Activated CD4-positive, alpha-beta T cell treated with anti-CD3 and anti-CD28 coated beads, Interleukin-2, amount 10 ng/mL, durations not matched to agents 24 days and 14 days (primary cell): ENCODE data around the gene SORCS2. TPM values are rescaled to one million over a fixed set of nuclear protein-coding genes. Genes with fewer than 3 reads are reported as not detected.

Experiments
- DNase-seq: peaks from one replicate; pipeline ENCODE4 v3.0.0; 2022
- H3K27ac Mint-ChIP-seq: one replicate; pipeline ENCODE4 v1.8.0; 2022; ENCODE audit warnings: mild to moderate bottlenecking, mixed read lengths
- H3K27me3 Mint-ChIP-seq: one replicate; pipeline ENCODE4 v1.8.0; 2022; ENCODE audit warnings: mixed read lengths
- H3K36me3 Mint-ChIP-seq: one replicate; pipeline ENCODE4 v1.8.0; 2022; ENCODE audit warnings: low read depth, mild to moderate bottlenecking, mixed read lengths
- H3K4me1 Mint-ChIP-seq: one replicate; pipeline ENCODE4 v1.8.0; 2021; ENCODE audit warnings: mixed read lengths
- H3K4me3 Mint-ChIP-seq: one replicate; pipeline ENCODE4 v1.8.0; 2022; ENCODE audit warnings: mild to moderate bottlenecking, moderate library complexity, mixed read lengths
- H3K9me3 Mint-ChIP-seq: one replicate; pipeline ENCODE4 v1.8.0; 2021; ENCODE audit warnings: mixed read lengths
- intact Hi-C: fragments of 100-400 bp; cut with micrococcal nuclease; formaldehyde crosslinking; loops from one replicate; pipeline ENCODE4 v1.15.1; 2023
- total RNA-seq: library from RNA; stranded (reverse); gene quantifications from 2 replicates; pipeline ENCODE4 v1.2.3, GENCODE V29; 2022

Gene SORCS2
- total RNA-seq, 1 donor from 2014 or later: not detected

DNA sequence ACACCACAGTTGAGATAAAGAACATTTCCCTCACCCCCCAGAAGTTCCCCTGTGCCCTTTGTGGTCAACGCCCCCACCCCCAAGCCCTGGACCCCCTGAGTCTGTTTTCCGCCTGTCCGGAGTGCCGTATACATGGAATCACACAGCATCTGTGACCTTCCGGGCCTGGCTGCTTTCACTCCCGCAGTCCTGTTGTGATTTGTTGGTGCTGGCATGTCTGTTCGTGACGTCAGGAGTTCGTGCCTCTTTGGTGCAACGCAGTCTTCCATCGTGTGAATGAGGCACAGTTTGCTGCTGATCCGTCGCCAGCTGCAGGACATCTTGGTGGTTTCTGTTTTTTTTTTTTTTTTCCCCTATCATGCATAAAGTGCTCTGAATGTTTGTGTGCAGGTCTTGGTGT is 180.3 kb downstream of the SORCS2 start:
- no peaks in the 10 kb centered on the region for H3K36me3 Mint-ChIP-seq

DNA sequence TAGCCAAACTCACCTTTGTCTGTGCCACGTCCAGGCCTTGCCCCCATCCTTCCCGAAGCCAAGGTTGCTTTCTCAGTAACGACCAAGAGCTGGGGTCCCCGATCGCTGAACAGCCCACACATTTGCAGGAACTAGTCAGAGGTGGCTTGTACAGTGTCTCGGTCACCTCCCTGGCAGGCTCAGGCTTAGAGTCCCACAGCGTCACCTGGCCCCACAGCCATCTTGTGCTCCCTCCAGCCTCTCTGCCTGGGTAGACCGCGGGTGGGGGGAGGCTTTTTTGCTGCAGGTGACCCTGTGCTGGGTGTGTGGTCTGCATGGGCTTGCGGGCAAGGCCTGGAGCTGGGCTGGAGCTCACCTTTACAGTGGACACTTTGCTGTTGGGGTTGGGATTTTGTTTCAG is 182.2 kb downstream of the SORCS2 start:
- Mint-ChIP-seq H3K4me1 (no peaks in the 10 kb centered on the region), H3K4me3 (no peak overlapping the region), H3K9me3 (no peaks in the 10 kb centered on the region), H3K27me3 (peaks cover 9% of the 10 kb centered on the region), H3K36me3 (no peaks in the 10 kb centered on the region), H3K27ac (no peak overlapping the region)
- intact Hi-C loops: no loop called here
- DNase-seq: no peak

More for the DNA sequence above, 180.3 kb downstream of the SORCS2 start:
- Mint-ChIP-seq H3K9me3 (no peaks in the 10 kb centered on the region), H3K4me1 (no peaks in the 10 kb centered on the region), H3K27ac (no peak overlapping the region), H3K27me3 (peaks cover 9% of the 10 kb centered on the region), H3K4me3 (no peak overlapping the region)
- intact Hi-C loops: no loop called here
- DNase-seq: no peak

DNA sequence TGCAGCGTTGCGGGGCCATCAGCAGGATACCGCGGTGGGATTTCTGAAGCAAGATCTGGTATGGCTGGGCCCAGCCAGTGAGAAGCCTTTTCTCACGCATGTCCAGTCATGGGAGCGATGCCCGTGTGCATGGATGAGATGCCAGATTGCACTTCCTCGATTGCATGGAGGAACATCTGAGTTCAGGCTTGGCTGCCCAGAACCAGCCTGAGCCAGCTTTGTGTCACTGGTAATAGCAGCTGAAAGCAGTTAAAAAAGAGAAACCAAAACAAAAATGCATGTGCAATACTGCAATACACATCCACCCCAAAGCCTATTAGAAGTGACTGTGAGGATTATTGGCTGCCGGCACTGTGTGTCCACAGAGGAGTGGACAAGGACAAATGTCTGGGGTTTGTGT is 183.1 kb downstream of the SORCS2 start:
- Mint-ChIP-seq H3K9me3 (no peaks in the 10 kb centered on the region), H3K4me3 (no peak overlapping the region), H3K27me3 (peaks cover 9% of the 10 kb centered on the region), H3K27ac (no peak overlapping the region), H3K36me3 (no peaks in the 10 kb centered on the region), H3K4me1 (no peaks in the 10 kb centered on the region)
- no peak for DNase-seq
- intact Hi-C loops: no loop called here

DNA sequence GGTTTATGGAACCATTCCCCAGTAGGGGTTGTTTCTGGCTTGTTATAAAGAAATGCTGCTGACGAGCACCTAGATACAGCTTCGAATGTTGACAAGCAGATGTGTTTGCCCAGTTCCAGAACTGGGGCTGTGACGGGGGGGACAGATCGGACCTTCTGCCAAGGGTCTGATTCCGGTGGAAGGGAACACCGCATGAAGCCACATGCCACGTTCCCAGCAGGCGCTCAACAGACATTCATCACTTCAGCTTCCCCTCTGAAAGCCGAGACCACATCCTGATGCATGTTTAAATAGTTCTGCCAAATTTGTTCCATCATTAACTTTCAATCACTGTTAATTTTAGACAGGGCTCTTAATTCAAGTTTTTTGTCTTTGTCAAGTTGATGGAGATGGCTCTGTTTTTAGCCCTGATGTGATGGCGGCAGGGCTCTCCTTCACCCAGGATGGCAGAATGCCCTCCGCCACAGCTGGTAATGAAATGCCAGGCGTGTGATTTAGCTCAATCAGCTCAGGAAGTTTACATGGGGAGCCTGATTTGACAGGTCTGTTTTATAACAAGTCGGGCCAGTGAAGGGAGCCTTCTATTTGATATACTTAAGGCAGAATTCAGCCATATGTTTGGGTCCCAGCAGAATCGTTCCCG is 185.0 kb downstream of the SORCS2 start:
- intact Hi-C loops: no loop called here
- Mint-ChIP-seq H3K4me3 (no peak overlapping the region), H3K9me3 (no peaks in the 10 kb centered on the region), H3K27ac (no peak overlapping the region), H3K36me3 (no peaks in the 10 kb centered on the region), H3K27me3 (peaks cover 9% of the 10 kb centered on the region), H3K4me1 (no peaks in the 10 kb centered on the region)
- no peak for DNase-seq

DNA sequence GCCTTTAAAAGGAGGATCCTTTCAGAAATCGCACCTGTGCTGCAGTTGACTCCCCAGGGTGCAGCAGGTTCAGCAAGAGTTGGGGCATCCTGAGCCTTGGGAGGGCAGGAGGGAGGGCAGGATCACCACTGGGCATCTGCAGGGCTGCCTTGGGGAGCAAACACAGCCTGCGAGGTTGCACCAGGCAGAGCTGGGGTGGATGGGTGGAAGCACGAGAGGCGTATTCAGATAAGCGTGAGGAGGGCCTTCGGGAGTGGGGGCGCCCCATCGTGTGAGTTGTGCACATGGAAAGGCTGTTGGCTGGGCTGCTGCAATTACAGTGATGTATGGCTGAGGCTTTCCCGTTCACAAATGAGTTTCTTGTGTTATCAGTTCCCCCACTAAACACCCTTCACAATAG is 186.8 kb downstream of the SORCS2 start:
- Mint-ChIP-seq H3K9me3 (no peaks in the 10 kb centered on the region), H3K4me1 (no peaks in the 10 kb centered on the region), H3K4me3 (no peak overlapping the region), H3K27ac (no peak overlapping the region), H3K36me3 (no peaks in the 10 kb centered on the region), H3K27me3 (peaks cover 9% of the 10 kb centered on the region)
- no peak for DNase-seq
- intact Hi-C loops: no loop called here

DNA sequence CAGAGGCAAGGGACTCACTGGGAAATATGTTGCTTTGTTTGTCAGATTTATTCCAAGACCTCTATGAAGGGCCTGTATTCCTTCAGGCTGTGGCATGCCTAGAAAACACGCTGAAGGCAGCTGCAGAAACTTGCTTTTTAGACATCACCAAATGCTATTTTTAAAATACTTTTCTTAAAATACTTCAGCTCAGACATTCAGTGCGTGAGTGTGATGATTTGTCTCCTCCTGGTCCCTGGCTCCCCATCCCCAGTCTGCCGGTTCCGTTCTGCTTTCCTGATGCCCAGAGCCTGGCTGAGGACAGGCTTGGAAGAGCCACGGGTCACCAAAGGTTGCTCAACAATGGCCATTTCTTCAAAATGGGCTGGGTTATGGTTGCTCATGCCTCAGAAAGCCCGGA is 187.4 kb downstream of the SORCS2 start:
- Mint-ChIP-seq H3K36me3 (no peaks in the 10 kb centered on the region), H3K9me3 (no peaks in the 10 kb centered on the region), H3K27me3 (peaks cover 9% of the 10 kb centered on the region), H3K4me1 (no peaks in the 10 kb centered on the region), H3K27ac (no peak overlapping the region), H3K4me3 (no peak overlapping the region)
- intact Hi-C loops: no loop called here
- DNase-seq: no peak

DNA sequence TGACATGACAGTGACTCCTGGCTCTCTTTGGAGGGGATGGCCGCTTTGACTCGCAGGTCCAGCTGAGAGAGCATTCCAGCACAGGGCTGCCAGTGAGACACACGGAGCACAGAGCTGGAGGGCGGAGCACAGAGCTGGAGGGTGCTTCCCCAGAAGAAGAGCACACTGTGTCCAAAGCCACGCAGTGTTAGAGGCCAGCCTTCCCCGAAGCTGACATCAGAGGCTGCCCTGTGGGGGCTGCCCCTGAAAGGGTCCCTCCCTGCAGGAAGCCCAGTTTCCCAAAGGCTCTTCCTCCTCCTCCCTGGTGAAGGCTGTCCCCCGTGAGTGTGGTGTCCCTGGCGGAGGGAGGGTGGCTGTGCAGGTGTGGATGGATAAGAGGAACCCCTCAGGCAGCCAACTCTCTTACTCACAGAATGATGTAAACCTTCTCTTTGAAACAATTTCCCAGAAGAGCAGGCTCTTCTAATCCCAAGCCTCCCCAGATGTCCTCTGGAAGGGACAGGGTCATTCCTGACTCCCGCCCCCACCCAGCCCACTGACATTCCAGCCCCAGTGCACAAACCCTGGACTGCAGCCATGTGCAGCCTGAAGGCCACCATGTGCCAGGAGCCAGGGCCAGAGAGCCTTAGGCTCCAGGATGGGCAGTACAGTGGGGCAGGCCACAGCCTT is 189.0 kb downstream of the SORCS2 start:
- Mint-ChIP-seq H3K4me1 (no peaks in the 10 kb centered on the region), H3K9me3 (peaks cover under 1% of the 10 kb centered on the region), H3K4me3 (no peak overlapping the region), H3K27ac (no peak overlapping the region), H3K27me3 (peaks cover 8% of the 10 kb centered on the region), H3K36me3 (no peaks in the 10 kb centered on the region)
- intact Hi-C loops: no loop called here
- DNase-seq: no peak

DNA sequence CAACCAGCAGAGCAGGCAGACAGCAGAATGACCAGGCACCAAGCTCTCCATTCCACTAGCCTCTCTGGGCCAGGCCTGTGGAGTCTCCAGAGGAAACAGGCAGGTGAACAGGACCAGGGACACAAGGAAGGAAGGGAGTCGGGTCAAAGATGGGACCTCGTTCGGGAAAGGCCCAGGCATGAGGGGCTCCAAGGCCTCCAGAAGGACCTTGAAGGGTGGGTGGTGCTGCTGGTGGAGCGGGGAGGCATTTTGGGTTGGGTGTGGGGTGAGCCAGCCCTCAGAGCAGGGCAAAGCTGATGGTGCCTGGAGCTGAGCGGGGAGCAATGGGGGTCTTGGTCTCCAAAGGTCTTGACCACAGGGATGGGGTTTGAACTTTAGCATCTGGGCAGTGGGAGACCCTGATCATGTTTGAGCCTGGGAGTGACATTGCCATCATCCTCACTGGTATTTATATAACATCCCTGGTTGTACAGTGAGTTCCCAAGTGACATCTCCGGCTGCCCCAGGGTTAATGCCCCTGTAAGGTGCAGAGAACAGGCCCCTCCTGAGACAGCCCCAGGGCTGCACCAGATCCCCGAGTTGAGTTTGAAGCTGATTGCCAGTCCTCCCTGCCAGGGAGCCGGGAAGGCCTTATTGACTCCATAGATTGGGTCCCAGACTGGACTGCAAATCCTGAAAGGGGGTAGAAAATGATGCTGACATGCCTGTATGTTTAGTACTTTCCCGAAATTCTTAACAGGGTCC is 189.7 kb downstream of the SORCS2 start:
- no peak overlapping the region for H3K27ac Mint-ChIP-seq
- H3K4me3 Mint-ChIP-seq: no peak overlapping the region
- intact Hi-C loops: no loop called here
- no peaks in the 10 kb centered on the region for H3K36me3 Mint-ChIP-seq
- H3K27me3 Mint-ChIP-seq: peaks cover 4% of the 10 kb centered on the region
- no peak for DNase-seq
- no peaks in the 10 kb centered on the region for H3K4me1 Mint-ChIP-seq
- H3K9me3 Mint-ChIP-seq: peaks cover 3% of the 10 kb centered on the region

DNA sequence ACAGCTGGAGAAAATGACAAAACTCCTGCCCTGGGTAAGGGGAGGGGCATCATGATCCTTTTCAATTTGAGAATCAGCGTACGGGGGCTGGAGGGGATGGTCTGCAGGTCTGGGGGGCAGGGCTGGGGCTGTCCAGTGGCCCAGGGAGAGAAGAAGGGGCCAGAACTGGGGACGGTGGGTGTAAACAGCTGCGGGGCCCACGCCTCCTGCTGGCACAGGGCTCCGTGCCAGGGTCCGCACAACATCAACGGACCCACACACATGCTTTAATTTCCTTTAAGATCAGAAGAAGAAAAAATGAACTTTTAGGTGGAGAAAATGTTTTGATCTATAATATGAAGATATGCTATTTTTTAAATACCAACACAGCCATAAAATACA is 190.3 kb downstream of the SORCS2 start:
- Mint-ChIP-seq H3K9me3 (peaks cover 7% of the 10 kb centered on the region), H3K36me3 (no peaks in the 10 kb centered on the region), H3K27ac (no peak overlapping the region), H3K27me3 (peaks cover under 1% of the 10 kb centered on the region), H3K4me1 (no peaks in the 10 kb centered on the region), H3K4me3 (no peak overlapping the region)
- intact Hi-C loops: no loop called here
- no peak for DNase-seq

DNA sequence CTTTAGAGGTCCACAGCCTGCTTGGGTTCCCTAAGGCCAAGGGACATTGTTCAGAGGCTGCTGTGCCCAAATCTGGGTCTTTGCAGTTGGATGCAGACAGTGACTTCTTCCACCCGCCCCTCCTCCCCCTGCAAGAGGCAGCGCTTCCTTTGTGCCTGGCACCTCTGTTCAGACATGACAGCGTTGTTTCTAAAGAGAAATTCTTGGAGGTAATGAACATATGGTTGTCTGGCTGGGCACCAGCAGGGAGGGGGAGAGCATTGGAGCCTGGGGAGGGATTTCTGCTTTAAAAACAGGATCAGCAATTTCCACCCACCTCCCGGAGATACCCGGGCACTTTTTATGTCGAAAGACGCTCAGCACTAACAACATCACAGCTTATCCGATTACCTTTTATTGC is 190.9 kb downstream of the SORCS2 start:
- Mint-ChIP-seq H3K27ac (no peak overlapping the region), H3K27me3 (no peaks in the 10 kb centered on the region), H3K4me3 (no peak overlapping the region), H3K4me1 (no peaks in the 10 kb centered on the region), H3K9me3 (peaks cover 11% of the 10 kb centered on the region), H3K36me3 (no peaks in the 10 kb centered on the region)
- no peak for DNase-seq
- intact Hi-C loops: no loop called here

DNA sequence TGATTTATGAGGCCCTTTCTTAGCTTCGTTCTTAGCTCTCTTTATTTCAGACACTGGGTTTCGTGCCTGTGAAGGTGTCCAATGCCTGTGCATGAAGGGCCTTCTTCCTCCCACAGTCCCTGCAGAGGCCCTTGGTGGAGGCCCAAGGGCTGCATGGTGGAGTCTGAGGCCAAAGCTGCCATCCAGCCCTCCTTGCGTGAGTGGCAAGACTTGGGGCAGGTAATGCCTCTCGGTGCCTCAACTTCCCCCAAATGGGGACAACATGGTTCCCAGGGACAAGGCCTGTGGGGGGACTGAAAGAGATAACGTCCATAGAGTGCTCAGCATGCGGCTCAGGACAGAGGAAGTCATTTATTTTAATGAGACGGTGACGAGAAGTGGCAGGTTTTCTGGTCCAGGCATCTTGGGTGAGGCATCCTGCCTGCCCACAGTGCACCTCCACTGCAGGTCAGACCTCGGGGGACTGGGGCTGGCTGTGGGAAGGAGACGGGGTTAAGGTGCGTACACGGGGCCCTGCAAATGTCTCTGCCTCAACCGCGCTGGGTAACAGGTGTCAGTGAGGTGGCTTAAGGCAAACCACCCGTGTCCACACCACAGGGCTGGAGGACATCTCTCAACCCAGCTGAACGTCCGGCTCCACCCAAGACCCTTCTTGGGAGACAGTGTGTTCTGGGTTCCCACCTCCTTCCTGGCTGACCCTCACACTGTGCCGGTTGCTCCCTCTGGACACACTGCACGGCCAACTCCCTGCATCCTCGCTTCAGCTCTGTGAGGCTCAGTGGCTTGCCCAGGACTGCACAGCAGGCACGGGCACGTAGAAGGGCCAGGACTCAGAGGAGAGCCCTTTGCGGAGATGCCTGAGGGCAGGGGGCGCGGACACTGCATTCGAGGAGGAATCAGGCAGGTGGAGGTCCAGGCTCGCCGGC is 191.9 kb downstream of the SORCS2 start:
- Mint-ChIP-seq H3K36me3 (no peaks in the 10 kb centered on the region), H3K27ac (no peak overlapping the region), H3K4me1 (no peaks in the 10 kb centered on the region), H3K27me3 (no peaks in the 10 kb centered on the region), H3K4me3 (no peak overlapping the region), H3K9me3 (peaks cover 11% of the 10 kb centered on the region)
- intact Hi-C loops: no loop called here
- DNase-seq: no peak

DNA sequence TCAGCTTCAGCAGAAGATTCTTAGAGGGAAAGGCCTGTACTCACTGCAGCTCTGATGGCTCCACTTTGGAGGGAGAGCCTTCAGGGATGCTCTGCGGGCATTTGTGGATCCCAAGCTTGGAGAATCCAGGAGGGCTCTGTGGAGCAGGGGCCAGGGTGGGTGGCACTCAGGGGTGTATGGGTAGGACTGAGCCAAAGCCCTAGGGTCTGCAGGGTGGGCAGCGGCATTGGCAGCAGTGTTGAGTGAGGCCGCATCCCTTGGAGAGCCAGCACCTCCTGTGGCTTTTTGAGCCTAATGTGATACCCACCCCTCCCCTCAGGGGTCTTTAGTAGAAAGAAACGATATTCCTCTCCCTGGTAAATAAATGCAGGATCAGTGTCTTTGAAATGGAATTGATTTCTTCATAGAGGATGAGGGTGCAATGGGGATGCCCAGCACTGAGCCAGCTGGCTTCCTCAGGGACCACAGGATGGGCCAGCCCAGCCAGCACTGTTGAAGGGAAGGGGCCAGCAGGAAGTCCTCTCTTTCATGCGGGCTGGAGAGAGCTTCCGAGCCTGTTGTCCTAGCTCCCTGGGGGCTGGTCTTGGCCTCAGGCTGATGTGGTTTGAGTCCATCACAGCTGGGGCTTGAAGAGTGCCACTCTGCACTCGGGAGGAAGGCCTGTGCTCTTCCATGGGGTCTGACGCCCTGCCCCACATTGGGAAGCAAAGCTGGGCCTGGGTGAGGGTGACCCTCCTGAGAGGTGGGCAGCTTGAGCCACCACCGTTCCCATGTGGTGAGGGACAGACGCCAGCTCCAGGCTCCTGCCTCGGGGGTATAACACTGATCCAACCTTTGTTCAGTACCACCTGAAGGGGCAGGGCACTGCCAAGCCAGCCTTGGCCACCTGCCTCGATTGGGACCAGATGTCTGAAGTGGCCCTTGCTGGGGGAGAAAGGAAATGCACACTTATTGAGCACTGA is 192.9 kb downstream of the SORCS2 start:
- H3K9me3 Mint-ChIP-seq: peaks cover 11% of the 10 kb centered on the region
- no peak for DNase-seq
- no peaks in the 10 kb centered on the region for H3K36me3 Mint-ChIP-seq
- no peaks in the 10 kb centered on the region for H3K4me1 Mint-ChIP-seq
- H3K27me3 Mint-ChIP-seq: no peaks in the 10 kb centered on the region
- intact Hi-C loops: no loop called here
- no peak overlapping the region for H3K4me3 Mint-ChIP-seq
- H3K27ac Mint-ChIP-seq: no peak overlapping the region

DNA sequence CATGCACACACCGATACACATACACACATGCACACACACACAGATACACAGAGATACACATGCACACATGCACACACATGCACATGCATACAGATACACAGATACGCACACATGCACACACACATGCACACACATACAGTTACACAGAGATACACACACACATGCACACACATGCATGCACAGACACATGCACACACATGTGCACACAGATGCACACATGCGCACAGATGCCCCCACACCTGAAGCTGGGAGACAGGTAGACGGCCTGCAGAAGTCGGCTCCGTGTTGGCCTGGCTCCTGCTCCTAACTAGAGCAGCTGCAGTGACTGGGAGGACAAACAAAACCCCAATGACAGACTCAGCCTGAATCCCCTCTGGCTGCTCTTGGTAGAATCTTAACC is 195.6 kb downstream of the SORCS2 start:
- no peaks in the 10 kb centered on the region for H3K27me3 Mint-ChIP-seq
- H3K27ac Mint-ChIP-seq: no peak overlapping the region
- no peaks in the 10 kb centered on the region for H3K36me3 Mint-ChIP-seq
- no peak overlapping the region for H3K4me3 Mint-ChIP-seq
- no peak for DNase-seq
- H3K9me3 Mint-ChIP-seq: peaks cover 11% of the 10 kb centered on the region
- intact Hi-C loops: no loop called here
- H3K4me1 Mint-ChIP-seq: no peaks in the 10 kb centered on the region
